HFFc6 (cell line): ENCODE results near the gene CDC7. TPM values are rescaled to one million over a fixed set of nuclear protein-coding genes. Genes with fewer than 3 reads are reported as not detected.

Source experiments
- DNase-seq: peaks from one replicate; pipeline ENCODE4 v3.0.0-alpha.2; 2018
- H3K27ac Mint-ChIP-seq: 2 replicates; pipeline ENCODE4 v1.8.0; 2020; ENCODE audit warnings: mild to moderate bottlenecking, mixed read lengths
- H3K27me3 Mint-ChIP-seq: 2 replicates; pipeline ENCODE4 v1.8.0; 2021; ENCODE audit warnings: mild to moderate bottlenecking, moderate library complexity, mixed read lengths; ENCODE audit not compliant: insufficient read depth
- H3K36me3 Mint-ChIP-seq: 2 replicates; pipeline ENCODE4 v1.8.0; 2021; ENCODE audit warnings: low read depth, mixed read lengths
- H3K4me1 Mint-ChIP-seq: 2 replicates; pipeline ENCODE4 v1.8.0; 2020; ENCODE audit warnings: low read depth, mixed read lengths
- H3K4me3 Mint-ChIP-seq: 2 replicates; pipeline ENCODE4 v1.8.0; 2020; ENCODE audit warnings: mild to moderate bottlenecking, moderate library complexity, mixed read lengths
- H3K9me3 Mint-ChIP-seq: 2 replicates; pipeline ENCODE4 v1.8.0; 2020; ENCODE audit warnings: mild to moderate bottlenecking, mixed read lengths
- CTCF ChIP-seq: fragments of 200-600 bp; sonication (generic); IDR thresholded peaks from 2 replicates; pipeline ENCODE4 v1.5.0; 2021; ENCODE audit warnings: antibody characterized with exemption, mild to moderate bottlenecking
- total RNA-seq, 6 experiments: library from RNA; stranded (reverse); fragmentation: NEBNext Ultra II Directional; extraction: Animal tissue kit (Norgen Biotek cat#: 25700); gene quantifications; 2 replicates in 1 of 6; 3 replicates in 5 of 6; pipeline ENCODE4 v1.2.3, GENCODE V29; 2021

CDC7 gene
- total RNA-seq, 6 experiments from 2014 or later, result 3.6 to 8.7 (median 7.5) TPM

GRCh38 chr1:91548376-91549040 lies 47.9 kb downstream of the CDC7 start:
- peaks cover 17% of the 10 kb centered on the region for H3K4me1 Mint-ChIP-seq
- no peak overlapping the region for H3K4me3 Mint-ChIP-seq
- no peaks in the 10 kb centered on the region for H3K9me3 Mint-ChIP-seq
- H3K27me3 Mint-ChIP-seq, result peaks cover 13% of the 10 kb centered on the region
- H3K36me3 Mint-ChIP-seq, result no peaks in the 10 kb centered on the region
- no peak overlapping the region for H3K27ac Mint-ChIP-seq
- no peak for DNase-seq
- no peak for TF ChIP-seq CTCF

GRCh38 chr1:91549041-91549735 lies 48.5 kb downstream of the CDC7 start:
- H3K9me3 Mint-ChIP-seq, result no peaks in the 10 kb centered on the region
- TF ChIP-seq CTCF, result no peak
- no peak overlapping the region for H3K27ac Mint-ChIP-seq
- no peaks in the 10 kb centered on the region for H3K36me3 Mint-ChIP-seq
- H3K4me3 Mint-ChIP-seq, result no peak overlapping the region
- no peak for DNase-seq
- peaks cover 23% of the 10 kb centered on the region for H3K4me1 Mint-ChIP-seq
- H3K27me3 Mint-ChIP-seq, result peaks cover 13% of the 10 kb centered on the region

GRCh38 chr1:91550961-91551360 lies 50.3 kb downstream of the CDC7 start:
- H3K4me1 Mint-ChIP-seq, result peaks cover 41% of the 10 kb centered on the region
- no peak overlapping the region for H3K4me3 Mint-ChIP-seq
- no peak for TF ChIP-seq CTCF
- H3K27ac Mint-ChIP-seq, result no peak overlapping the region
- no peak for DNase-seq
- H3K9me3 Mint-ChIP-seq, result no peaks in the 10 kb centered on the region
- H3K36me3 Mint-ChIP-seq, result no peaks in the 10 kb centered on the region
- H3K27me3 Mint-ChIP-seq, result peaks cover 5% of the 10 kb centered on the region; the same call in 1 of the 2 replicates

- no peaks in the 10 kb centered on the region for H3K36me3 Mint-ChIP-seq
- DNase-seq, result no peak
- H3K9me3 Mint-ChIP-seq, result no peaks in the 10 kb centered on the region
- H3K27me3 Mint-ChIP-seq, result peaks cover 4% of the 10 kb centered on the region; the same call in 1 of the 2 replicates
- H3K4me3 Mint-ChIP-seq, result no peak overlapping the region
- no peak overlapping the region for H3K27ac Mint-ChIP-seq
- TF ChIP-seq CTCF, result no peak
- H3K4me1 Mint-ChIP-seq, result peaks cover 52% of the 10 kb centered on the region
Observed at GRCh38 chr1:91552091-91552490, 51.4 kb downstream of the CDC7 start.

GRCh38 chr1:91552596-91552995 lies 51.9 kb downstream of the CDC7 start:
- peak overlapping the region; percentile 68; the same call in 1 of the 2 replicates for H3K27ac Mint-ChIP-seq
- H3K4me1 Mint-ChIP-seq, result peaks cover 57% of the 10 kb centered on the region
- H3K4me3 Mint-ChIP-seq, result no peak overlapping the region
- TF ChIP-seq CTCF, result no peak
- H3K9me3 Mint-ChIP-seq, result no peaks in the 10 kb centered on the region
- H3K36me3 Mint-ChIP-seq, result no peaks in the 10 kb centered on the region
- DNase-seq, result no peak
- H3K27me3 Mint-ChIP-seq, result peaks cover 2% of the 10 kb centered on the region; the same call in 1 of the 2 replicates
